Activated CD4-positive, CD25-positive, alpha-beta regulatory T cell treated with anti-CD3 and anti-CD28 coated beads, Interleukin-2, amount 50 U/mL, for 24 hours (primary cell): ENCODE results near the gene ENDOD1.

Experiments
- ATAC-seq, 2 donors: fragments of 150-1000 bp; cut with Tn5 transposase; one replicate each; pipeline ENCODE4 v1.10.0; 2021; ENCODE audit warnings: mild to moderate bottlenecking in 1 of 2, moderate library complexity in 1 of 2

ENDOD1 gene

GRCh38 chr11:95144313-95145235 is 54.9 kb downstream of the ENDOD1 start:
- ATAC-seq = no peak

GRCh38 chr11:95145430-95146060 is 55.9 kb downstream of the ENDOD1 start:
- no peak for ATAC-seq

GRCh38 chr11:95147364-95147905 is 57.8 kb downstream of the ENDOD1 start:
- no peak for ATAC-seq

GRCh38 chr11:95148406-95148805 is 58.8 kb downstream of the ENDOD1 start:
- no peak for ATAC-seq

- no peak for ATAC-seq
Measured at GRCh38 chr11:95148938-95149337, 59.3 kb downstream of the ENDOD1 start.

GRCh38 chr11:95149651-95150364 is 60.2 kb downstream of the ENDOD1 start:
- ATAC-seq = no peak

GRCh38 chr11:95150956-95151684 is 61.5 kb downstream of the ENDOD1 start:
- ATAC-seq = peak; percentile 84 to 90

GRCh38 chr11:95152876-95153856 is 63.5 kb downstream of the ENDOD1 start:
- peak; percentile 49 to 56 for ATAC-seq

GRCh38 chr11:95153857-95154246 is 64.2 kb downstream of the ENDOD1 start:
- ATAC-seq = no peak

- ATAC-seq = no peak
Measured at GRCh38 chr11:95154514-95154913, 64.9 kb downstream of the ENDOD1 start.

GRCh38 chr11:95155385-95155784 is 65.7 kb downstream of the ENDOD1 start:
- no peak for ATAC-seq

GRCh38 chr11:95156133-95156721 is 66.6 kb downstream of the ENDOD1 start:
- no peak for ATAC-seq

- ATAC-seq = no peak
Measured at GRCh38 chr11:95156916-95157541, 67.4 kb downstream of the ENDOD1 start.

- ATAC-seq = no peak
Measured at GRCh38 chr11:95157824-95158223, 68.2 kb downstream of the ENDOD1 start.

- ATAC-seq = no peak
Measured at GRCh38 chr11:95161248-95161647, 71.6 kb downstream of the ENDOD1 start.

GRCh38 chr11:95163106-95163505 is 73.5 kb downstream of the ENDOD1 start:
- ATAC-seq = no peak

GRCh38 chr11:95165638-95166037 is 76.0 kb downstream of the ENDOD1 start:
- peak; percentile 13 to 60 for ATAC-seq

GRCh38 chr11:95166781-95167180 is 77.1 kb downstream of the ENDOD1 start:
- no peak for ATAC-seq

GRCh38 chr11:95170294-95170693 is 80.6 kb downstream of the ENDOD1 start:
- no peak for ATAC-seq

- no peak for ATAC-seq
Measured at GRCh38 chr11:95175818-95176380, 86.3 kb downstream of the ENDOD1 start.
